T47D (cell line): ENCODE measurements around the gene CDC42BPG.
A peak's percentile ranks its signal among the peaks of the same experiment; 100 is the strongest.

ENCODE experiments used
- DNase-seq, 2 experiments: peaks; one replicate each; pipeline versions ENCODE4 v3.0.0 to v3.0.0-alpha.2; 2011 to 2012; ENCODE audit warnings: low read depth in 1 of 2, low spot score in 1 of 2
- JUND ChIP-seq: IDR thresholded peaks from 2 replicates; pipeline ENCODE4 v1.6.1; 2012; ENCODE audit warnings: low read depth
- in situ Hi-C: cut with HindIII; loops from 2 replicates; pipeline ENCODE4 v1.10.0; 2016; ENCODE audit warnings: low sequenced_read_pairs, low pct_unique_long_range_greater_than_20kb

CDC42BPG gene

DNA sequence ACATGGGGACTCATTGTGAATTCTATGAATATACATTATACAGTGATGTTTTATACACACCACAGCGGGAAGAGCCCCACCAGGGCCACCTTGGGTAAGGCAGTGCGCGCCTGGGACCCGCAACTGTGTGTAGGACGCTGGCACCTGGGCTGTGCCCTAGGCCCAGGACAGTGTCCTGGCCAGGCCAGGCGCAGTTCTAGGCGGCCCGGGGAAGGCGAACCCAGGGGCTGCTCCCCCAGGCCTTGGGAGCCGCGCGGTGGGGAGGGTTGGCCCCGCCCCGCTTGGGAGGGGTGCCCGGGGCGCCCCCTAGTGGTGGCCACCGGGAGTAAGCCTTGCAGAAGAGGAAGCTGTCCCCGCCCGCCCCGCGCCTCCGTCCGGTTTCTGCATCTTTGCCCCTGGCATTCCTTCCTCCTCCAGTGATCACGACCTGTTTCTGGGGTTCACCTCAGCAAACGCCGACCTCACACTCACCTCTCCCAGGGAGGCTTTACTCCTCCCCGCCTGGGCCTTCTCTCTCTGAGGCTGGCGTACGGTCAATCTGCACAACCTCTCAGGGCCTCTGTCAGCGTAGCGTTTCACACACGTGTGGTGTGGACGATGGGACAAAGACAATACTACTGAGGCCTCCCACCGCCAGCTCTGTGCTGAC, 43.4 kb upstream of the CDC42BPG start:
- peak; percentile 84 to 87 for DNase-seq
- TF ChIP-seq JUND, result no peak
- in situ Hi-C loops, result no loop called here

DNA sequence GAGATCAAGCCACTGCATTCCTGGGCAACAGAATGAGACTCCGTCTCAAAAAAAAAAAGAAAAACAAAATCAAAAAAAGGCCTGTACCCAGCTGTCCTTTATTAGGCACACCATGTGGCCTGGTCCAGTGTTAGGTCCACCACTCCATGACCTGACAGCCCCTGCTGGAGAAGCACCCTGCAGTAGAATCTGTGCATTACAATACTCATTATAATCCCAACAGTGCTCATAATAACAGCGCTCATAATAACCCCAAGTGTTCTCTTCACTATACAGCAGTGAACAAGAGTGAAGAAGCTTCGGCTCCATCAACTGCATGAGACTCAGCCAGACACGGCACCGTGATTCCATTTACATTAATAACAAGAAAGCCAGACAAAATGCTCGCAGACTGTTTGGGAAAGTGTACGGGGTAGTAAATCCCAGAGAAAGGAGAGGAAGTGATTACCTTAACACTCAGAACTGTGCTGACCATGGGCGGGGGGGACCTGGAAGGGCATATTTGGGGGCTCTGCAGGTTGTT, 42.8 kb upstream of the CDC42BPG start:
- DNase-seq, result peak in 1 of 2 experiments; percentile 41
- no peak for TF ChIP-seq JUND
- in situ Hi-C loops, result no loop called here

- in situ Hi-C loops, result no loop called here
- DNase-seq, result no peak
- no peak for TF ChIP-seq JUND
Measured at GRCh38 chr11:64885367-64886286, 41.2 kb upstream of the CDC42BPG start.

DNA sequence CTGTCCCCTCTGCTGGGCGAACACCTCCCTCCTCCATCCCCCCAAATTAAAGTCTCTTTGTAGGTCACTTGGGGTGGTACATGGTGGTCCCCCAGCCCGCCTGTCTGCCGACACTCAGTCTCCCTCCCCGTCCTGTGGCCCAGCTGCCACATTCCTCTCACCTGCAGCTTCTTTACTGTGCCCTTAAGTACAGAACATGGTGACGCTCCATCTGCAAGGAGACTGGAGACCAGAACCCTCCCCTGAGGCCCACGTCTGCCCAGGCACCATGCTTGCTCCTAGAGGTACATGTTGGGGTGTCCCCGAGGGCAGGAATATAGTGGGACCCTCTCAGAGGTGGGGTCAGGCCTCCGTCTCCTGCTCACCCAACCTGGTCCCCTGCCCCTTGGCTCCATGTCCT, 39.6 kb upstream of the CDC42BPG start:
- in situ Hi-C loops, result no loop called here
- no peak for TF ChIP-seq JUND
- DNase-seq, result no peak

- in situ Hi-C loops, result no loop called here
- no peak for TF ChIP-seq JUND
- DNase-seq, result no peak
Measured at GRCh38 chr11:64883575-64883974, 39.1 kb upstream of the CDC42BPG start.

GRCh38 chr11:64882243-64882642, 37.8 kb upstream of the CDC42BPG start:
- TF ChIP-seq JUND, result no peak
- DNase-seq, result no peak
- in situ Hi-C loops, result no loop called here

- TF ChIP-seq JUND, result no peak
- DNase-seq, result no peak
- in situ Hi-C loops, result no loop called here
Measured at GRCh38 chr11:64881476-64881875, 37.0 kb upstream of the CDC42BPG start.

DNA sequence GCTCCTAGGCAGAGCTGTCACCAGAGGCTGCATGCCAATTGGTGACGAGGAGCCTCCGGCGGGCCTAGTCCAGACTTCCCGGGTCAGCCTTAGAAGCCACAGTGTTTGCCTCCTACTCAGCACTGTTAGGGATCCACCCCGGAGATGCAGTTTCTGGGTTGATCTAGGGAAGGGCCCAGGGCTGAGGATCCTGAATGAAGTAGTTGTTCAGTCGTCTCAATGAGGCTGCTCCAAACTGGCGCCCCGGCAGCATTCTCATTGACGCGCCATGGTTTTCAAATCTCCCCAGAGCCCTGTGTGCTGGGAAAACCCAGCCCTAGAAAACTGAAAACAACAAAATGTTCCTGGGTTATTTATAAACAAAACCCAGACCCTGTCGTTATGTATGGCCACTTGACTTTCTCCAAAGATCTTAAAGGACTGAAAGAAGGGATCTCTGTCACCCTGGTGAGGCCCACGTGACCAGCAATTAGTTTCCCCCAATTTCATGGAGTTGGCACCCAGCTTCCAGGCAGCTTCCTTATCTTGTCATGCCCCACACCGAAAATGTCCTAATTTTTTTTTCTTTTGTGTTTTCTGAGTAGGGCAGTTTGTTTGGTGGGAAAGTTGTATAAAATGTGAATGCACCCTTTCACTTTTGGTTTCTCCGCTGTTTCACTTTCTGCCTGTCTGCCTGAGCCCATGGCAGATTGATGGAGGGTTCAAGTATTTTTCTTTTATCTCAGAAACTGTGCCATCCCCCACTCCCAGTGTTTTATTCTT, 36.0 kb upstream of the CDC42BPG start:
- no peak for DNase-seq
- no peak for TF ChIP-seq JUND
- in situ Hi-C loops, result no loop called here

- no peak for DNase-seq
- in situ Hi-C loops, result no loop called here
Measured at GRCh38 chr11:64879244-64879900, 34.9 kb upstream of the CDC42BPG start.

DNA sequence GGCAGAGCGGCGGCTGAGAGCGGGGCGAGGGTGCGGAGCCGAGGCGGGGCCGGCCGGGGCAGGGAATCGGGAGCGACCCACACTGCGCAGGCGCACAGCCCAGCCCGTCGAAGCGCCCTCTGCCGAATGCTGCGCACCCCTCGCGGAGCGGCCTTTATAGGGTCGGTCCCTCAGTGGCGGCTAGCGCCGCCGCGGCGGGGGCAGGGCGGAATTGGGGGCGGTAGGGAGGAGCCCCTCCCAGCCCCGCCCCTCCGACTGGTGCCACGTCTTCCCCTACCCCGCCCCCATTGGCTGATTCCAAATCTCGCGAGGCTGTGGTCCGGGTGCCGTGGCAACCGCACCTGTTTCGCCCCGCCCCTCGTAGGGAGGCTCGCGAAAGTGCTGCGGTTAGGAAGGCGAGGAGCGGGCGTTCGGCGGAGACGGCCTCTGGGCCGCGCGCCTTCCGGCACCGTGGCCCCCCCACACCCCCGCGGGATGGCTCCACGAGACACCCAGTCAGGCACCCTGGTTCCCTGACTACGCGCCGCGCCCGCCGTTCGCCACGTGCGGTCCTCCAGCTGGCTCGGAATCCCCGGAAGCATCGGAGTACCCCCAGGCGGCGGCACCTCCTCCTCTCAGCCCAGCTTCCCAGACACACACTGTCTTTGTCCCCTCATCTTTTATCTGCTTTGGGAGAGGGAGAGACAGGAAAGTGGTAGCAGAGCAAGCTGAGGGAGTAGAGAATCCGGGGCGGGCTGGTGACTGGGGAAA, 34.2 kb upstream of the CDC42BPG start, which contains the start of gene EHD1:
Gene EHD1, minus strand, starts transcription at position 128 of the 750 bp plus-strand sequence. CDS start 157 bp downstream, outside the sequence.
- DNase-seq, result peak; percentile 98 to 99
- in situ Hi-C loops, result no loop called here
- no peak for TF ChIP-seq JUND

More at GRCh38 chr11:64879244-64879900, 34.9 kb upstream of the CDC42BPG start:
- no peak for TF ChIP-seq JUND

GRCh38 chr11:64878223-64878493, 33.7 kb upstream of the CDC42BPG start:
- TF ChIP-seq JUND, result no peak
- DNase-seq, result no peak
- in situ Hi-C loops, result no loop called here
